TTC549 (cell line): ENCODE data around the gene CCDC117.

Experiments
- FAIRE-seq: peaks from 2 replicates; lab custom pipeline; 2012; peaks lifted over from hg19 to GRCh38; lab: Jason Lieb, UNC

Gene CCDC117

DNA sequence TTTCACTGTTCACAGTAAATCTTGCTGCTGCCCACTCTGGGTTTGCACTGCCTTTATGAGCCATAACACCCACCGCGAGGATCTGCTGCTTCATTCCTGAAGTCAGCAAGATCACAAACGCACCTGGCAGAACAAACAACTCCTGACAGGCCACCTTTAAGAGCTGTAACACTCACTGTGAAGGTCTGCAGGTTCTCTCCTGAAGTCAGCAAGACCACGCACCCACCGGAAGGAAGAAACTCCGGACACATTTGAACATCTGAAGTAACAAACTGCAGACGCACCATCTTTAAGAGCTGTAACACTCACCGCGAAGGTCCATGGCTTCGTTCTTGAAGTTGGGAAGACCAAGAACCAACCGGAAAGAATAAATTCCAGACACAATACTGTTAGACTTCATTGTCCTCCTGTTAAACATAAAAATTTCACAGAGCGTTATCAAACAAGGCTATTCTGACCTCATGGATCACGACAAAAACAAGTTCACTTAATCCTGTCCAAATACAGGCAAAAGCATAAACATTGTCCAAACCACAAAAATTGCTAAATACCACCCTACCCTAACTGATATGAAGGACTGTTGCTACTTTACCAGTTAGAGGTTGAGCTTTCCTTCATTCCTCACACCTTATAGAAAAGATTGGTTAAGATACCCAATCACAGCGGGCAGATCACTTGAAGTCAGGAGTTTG lies 3.0 kb upstream of the CCDC117 start:
- no peak for FAIRE-seq

DNA sequence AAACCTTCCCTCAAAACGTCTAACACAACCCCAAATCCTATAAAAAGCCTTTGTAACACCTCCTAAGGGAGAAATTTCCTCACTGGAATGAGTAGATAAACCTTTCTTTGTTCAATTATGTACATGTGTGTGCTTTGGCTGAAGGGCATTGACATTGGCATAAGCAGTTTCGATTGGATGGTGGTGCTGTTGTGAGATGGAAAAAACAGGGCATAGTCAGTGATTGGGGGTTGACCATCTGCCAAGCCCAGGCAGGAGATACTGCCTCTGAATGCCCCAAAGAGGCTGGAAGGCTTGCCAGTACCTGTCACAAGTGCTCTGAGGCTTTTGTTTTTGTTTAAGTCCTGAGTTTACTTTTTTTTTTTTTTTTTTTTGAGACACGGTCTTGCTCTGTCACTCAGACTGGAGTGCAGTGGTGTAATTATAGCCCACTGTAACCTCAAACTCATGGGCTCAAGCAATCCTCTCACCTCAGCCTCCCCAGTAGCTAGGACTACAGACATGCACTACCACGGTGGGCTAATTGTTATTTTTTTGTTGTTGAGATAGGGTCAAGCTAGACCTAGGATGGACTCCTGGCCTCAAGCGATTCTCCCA lies 1.2 kb upstream of the CCDC117 start:
- no peak for FAIRE-seq

DNA sequence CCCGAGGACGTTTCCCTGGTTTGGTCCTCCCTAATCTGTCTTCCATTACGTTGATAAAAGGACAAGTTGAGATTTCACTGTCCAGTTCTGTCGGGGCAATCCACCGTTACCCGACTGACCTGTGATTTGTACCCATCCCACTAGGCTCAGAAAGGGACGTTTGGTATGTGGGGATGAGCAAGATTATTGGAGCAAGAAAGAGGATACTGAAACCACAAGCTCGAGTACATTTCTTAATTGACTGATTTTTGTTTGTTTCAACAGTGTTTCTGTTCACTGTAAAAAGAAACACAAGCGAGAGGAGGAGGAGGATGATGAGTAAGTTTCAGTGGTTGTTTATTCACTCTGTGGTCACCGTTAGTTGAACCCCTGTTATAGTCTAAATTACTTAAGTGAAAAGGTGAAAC lies 969 bp downstream of the CCDC117 start:
- no peak for FAIRE-seq

DNA sequence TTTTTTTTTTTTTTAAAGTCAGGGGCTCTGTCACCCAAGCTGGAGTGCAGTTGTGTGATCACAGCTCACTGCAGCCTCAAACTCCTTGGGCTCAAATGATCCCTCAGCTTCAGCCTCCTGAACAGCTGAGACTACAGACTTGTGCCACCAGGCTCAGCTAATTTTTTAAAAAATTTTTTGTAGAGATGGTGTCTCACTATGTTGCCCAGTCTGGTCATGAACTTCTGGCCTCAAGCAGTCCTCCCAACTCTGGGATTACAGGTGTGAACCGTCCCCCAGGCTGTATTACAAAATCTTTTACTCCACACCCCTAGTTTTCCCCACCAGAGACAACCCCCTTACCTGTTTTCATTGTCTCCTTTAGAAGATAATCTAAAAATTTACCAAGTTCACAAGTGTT lies 1.9 kb downstream of the CCDC117 start:
- FAIRE-seq = no peak

DNA sequence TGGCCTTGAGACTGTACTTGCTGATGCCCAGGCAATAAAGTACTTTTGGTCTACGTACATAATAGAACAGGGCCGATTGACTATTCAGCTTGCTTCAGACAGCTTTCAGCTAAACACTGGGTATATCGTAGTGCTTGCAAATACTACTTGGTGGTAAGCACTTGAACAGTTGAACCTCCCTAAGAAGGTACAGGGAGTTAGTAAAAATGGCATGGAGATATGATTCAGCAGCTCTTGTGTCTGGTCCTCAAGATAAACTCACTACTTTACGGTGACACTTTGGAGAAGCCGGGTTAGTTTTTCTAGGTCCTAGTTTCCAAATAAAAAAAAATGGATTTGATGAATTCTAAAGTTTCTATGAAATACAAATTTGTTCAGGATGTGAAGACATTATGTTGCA lies 7.3 kb downstream of the CCDC117 start:
- no peak for FAIRE-seq

DNA sequence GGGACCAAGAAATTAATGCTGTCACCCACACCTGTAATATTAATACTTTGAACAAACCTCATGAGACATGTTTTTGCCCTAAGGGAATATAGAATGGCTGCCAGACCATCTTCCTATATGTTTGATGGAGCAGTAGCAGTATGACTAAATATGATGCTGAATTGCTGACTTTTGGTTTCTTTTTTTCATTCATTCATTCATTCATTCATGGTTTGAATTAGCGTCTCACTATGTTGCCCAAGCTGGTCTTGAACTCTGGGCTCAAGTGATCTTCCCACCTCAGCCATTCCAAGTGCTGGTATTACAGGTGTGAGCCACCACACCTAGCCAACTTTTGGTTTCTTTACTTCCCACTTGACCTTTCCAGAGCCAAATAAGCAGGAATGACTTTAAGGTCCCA lies 7.8 kb downstream of the CCDC117 start:
- no peak for FAIRE-seq

DNA sequence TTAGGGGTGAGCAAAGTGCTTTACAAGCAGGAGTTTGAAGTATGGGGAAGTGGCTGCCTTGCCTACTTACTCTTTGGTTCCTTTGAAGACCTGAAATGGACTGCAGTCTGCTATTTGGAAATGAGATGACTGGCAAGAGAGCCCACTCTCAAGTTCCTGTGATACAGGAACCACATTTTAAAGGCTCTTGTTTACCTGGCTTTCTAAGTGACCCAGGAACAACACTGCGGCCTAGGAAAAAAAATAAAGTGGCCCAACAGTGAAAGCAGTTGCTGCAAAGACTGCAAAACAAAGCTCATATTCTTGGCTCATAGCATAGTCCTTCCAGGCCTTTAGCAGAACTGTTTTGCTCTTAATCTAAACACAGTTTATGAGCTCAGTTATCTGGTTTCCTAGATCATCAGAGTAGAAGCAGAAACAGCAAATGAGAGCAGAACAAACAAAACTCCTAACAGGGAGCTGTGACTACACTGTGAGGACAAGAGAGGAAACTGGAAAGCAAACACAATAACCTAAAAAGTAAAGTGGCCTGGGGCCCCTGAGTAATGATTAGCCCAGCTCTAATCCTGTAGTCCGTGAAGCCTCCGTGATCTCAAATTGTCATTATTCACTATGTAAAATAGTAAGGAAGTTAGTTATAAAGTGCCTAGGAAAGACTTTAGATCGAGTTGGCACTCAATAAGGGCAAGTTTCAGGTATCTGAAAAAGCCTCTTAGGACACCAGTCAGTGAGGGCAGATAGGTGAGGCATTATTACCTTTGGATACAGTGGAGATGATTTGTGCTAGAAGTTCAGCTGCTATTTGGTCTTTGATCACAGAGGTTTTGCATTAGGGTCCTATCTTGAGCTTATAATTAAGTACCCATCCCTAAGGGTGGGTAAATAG lies 11.5 kb downstream of the CCDC117 start:
- FAIRE-seq = no peak

DNA sequence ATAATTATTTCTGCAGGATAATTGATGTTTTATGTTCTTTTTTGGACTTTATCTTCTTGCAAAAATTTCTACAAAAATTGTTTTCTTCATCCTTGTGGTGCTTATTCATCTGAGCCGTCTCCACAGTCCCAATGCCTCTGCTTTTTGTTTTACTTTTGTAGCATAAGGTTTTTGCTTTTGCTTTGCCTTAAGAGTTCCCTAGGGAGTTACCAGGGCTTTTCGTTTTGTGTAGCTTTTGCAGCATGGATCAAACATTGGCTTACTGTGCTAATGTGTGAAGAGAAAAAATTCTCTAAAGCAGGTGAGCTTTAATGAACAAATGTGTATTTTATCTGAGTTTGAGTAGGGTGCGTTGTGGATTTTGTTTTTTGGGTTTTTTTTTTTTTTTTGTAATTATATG lies 16.1 kb downstream of the CCDC117 start:
- FAIRE-seq = no peak

DNA sequence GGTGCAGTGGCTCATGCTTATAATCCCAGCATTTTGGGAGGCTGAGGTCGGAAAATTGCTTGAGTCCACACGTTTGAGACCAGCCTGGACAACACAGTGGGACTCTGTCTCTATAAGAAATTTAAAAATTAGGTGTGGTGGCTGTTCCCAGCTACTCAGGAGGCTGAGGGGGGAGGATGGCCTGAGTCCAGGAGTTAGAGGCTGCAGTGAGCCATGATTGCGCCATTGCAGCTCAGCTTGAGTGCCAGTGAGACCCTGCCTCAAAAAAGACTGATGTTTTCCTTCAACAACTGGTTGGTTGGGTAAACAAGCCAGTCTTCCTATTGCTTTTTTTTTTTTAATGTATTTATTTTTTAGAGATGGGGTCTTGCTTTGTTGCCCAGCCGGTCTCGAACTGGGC lies 18.6 kb downstream of the CCDC117 start:
- FAIRE-seq = no peak

DNA sequence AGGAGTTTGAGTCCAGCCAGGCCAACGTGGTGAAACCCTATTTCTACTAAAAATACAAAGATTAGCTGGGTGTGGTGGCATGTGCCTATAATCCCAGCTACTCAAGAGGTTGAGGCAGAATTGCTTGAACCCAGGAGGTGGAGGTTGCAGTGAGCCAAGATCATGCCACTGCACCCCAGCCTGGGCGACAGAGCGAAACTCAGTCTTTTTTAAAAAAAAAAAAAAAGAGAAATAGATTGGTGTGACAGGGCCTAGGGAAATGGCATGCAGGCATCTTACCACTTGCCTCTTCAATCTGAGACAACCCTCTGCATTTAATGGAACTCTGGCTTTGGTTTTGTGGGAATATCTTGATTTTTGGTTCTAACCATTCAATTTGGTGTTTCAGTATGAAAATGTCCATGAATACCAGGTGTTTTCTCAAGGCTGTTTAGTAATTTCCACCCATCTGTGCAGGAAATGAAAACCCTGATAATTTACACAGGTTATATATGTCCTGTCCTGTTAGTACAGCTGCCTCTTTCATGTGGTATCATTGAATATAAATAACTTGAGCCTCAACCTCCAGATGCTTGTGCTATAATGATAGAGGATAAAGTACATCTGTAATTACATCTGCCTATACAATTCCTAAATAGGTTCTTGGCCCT lies 19.5 kb downstream of the CCDC117 start:
- no peak for FAIRE-seq

DNA sequence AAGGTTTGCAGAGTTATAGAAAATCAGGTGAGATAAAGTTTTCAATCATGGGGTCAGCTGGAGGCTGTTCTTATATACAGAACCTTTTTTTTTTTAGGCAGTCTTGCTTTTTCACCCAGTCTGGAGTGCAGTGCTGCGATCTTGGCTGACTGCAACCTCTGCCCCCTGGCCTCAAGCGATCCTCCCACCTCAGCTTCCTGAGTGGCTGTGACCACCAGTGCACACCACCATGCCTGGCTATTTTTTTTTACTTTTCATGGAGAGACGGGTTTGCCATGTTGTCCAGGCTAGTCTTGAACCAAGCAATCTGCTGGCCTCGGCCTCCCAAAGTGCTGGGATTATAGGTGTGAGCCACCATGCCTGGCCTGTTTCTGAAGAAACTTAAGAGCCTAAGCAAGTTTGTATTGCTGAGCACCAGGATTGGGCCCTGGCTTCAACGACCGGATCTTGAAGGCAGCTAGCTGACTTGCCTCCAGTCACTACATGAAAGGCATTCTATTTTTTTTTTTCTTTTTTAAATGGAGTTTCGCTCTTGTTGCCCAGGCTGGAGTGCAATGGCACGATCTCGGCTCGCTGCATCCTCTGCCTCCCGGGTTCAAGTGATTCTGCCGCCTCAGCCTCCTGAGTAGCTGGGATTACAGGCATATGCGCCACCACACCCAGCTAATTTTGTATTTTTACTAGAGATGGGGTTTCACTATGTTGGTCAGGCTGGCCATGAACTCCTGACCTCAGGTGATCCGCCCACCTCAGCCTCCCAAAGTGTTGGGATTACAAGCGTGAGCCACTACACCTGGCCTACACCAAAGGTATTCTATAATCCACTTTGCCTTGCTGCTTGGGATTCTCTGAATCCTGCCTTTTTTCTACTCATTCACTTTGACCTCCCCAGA lies 20.2 kb downstream of the CCDC117 start:
- no peak for FAIRE-seq

DNA sequence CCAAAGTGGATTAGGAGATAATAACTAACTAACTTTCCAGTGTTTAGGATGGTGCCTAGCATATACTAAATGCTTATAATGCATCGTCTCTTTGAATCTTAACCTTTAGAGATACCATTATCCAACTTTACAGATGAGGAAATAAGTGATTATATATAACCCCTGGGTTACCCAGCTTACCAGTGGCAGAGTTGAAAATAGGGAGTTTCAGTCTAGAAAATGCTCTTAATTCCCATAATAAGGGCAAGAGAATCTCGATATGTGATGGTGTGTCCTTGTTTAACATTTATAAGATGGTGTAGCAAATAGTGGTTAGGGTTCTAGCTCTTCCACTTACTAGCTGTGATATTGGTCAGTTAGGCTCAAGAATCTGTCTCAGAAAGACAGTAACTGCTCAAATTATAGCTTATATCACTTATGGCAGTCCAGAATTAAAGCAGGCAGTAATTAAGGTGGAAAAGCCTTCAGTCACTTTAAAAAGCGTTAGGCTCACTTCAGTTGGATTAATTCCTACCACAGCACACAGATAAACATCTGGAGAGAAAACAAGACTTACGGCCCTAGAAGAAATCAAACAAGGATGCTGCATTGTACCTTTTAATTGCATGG lies 21.6 kb downstream of the CCDC117 start:
- FAIRE-seq = no peak

DNA sequence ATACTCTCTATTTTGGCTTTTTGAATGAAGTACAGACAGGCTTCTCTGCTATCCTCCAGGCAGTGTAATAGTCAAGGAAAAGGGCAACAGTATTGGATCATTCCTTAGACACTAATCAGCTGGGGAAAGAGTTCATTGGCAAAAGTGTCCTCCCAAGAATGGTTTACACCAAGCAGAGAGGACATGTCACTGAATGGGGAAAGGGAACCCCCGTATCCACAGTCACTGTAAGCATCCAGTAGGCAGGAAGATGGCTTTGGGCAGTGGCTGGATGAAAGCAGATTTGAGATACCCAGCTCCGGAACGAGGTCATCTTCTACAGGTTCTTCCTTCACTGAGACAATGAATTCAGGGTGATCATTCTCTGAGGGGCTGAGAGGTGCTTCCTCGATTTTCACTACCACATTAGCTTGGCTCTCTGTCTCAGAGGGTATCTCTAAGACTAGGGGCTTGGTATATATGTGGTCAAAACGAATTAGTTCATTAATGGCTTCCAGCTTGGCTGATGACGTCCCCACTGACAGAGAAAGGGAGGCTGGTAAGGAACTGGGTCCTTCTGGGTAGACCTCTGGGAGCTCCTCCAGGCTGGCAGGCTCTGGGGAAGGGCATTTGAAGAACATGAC lies 22.7 kb downstream of the CCDC117 start:
- no peak for FAIRE-seq

DNA sequence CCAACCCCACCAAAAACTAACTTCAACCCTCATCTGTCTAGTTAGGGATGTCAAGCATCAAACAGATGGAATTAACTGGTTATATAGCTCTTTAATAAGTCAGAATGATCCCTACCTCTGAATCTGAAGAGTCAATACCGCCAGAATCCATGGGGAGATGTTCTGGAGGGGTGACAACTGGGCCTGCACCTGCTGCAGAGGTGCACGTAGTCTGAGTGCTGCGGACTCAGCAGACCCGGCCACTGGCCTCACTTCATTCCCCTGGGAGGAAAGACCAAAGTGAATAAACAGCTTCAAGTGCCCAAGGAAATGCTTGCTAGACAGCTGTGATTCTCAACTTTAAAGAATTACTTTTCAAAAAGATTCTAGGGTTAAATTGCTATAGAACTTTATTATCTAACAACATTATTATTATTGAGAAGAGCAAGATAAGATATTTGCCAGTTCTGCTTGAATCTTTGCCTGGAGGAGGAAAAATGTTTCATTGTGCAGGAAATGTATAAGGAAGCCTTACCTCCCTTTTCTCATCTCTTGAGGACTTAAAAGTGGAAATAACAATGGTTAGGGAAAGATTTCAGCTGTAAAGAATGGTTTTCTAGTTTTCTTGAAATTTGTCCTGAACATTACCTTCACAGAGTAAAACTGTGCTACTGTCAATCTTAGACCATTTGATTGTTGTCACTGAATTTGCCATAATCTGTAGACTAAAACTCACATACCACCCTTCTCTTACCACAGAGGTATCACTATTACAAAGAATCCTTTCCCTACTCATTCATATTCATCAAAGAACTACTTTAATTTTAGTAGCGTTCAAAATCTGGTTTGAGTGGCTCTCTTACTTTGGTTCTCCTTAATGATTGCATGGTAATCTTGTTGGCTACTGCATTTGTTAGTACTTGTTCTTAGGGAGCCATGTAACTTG lies 23.7 kb downstream of the CCDC117 start:
- FAIRE-seq = no peak

DNA sequence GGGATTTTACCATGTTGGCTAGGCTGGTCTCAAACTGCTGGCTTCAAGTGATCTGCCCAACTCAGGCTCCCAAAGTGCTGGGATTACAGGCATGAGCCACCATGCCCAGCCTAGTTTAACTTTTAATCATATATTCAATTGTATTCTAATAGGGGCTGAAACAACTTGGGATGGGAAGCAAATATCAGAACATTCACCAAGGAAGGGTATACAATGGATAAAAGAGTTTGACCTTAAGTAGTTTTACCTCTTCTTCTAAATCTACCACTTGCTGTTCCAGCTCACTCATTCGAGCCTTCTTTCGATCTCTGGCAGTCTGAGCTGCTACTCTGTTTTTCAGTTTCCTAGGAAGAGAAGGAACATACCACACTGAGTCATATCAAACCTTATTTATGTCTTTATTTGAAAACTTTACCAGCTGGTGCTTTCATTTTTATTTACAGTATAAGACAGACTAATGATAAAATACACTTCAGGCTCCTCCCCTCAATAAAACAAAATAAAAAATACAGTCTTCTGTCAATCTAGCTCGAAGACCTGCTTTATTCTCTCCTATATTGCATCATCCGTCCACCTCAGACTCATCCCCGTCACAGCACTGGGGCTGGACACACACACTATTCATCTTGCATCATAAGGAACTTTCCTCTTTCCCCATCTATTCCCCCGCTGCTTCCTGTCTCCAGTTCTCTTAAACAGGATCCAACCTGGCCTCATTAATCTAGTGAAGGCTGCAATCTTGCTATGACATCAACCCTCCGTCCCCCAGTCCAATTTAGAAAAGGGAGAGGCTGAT lies 26.5 kb downstream of the CCDC117 start:
- FAIRE-seq = no peak

DNA sequence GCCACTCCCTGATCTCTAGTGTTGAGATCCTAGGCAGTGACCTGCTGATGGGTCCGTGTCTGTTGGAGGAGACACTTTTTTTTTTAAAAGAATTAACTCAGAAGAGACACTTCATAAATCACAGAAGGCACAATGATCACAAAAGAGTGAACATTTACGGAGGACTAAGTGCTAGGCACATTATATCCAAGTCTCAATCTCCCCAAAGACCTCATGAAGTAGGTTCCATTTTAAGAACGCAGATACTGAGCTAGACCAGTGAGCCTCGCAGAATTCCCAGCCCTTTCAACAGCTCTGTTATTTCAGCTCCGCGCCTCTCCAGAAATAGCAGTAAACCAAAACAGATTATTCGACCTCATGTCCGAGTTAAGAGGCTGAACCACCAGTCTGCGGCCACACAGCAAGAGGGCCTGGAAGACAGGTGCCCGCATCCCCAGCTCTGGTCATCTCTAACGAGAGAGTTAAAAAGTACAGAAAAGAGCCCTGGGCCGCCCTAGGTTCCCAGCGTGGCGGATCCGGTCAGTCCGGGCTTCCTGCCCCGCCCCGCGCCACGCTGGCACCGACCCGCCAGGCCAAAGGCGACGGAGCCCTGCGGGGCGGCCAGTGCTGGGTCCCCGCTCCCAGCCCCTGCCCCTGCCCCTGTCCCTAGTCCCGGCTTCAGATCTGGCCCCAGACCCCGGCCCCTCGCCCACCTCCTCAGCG lies 27.3 kb downstream of the CCDC117 start:
- FAIRE-seq = no peak

DNA sequence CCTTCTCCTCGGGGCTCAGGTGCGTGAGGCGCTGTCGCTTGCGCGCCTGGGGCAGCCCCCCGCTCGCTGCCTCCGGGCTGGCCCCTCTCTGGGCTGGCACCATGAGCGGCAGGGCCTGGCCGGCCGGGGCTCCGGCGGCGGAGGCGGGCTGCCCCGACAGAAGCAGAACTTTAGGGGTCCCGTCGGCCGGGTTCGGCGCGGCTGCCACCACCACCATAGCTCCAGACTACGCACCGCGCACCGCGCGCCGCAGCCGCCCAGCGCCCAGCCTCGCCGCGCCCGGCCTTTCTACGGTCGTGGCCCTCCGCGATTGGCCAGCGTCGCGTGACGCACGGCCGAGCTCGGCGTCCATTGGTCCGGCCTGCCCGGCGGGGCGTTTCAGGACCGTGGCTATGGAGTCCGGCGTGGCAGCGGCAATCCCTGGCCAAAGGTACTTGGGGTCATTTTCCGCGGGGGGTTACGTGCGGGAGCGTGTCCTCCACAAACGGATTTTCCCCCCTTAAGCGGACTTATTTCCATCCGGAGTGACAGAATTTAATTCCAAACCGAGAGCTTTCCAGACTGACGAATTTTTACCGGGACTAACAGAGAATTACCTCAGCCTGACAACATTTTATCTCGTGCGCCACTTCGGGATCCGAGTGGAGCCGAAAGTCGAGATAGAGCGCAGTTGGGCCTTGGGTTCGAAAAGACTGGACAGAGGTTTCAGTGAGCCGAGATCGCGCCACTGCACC lies 28.0 kb downstream of the CCDC117 start, which contains the start of gene XBP1:
TSS of gene XBP1 (minus strand) at position 262 of the 734 bp plus-strand sequence.
- FAIRE-seq = no peak
